MM.1S (cell line): ENCODE results near the gene NINL.

Experiments used
- DNase-seq: peaks from one replicate; pipeline ENCODE4 v3.0.0-alpha.2; 2015
- H2AFZ ChIP-seq: fragments of 300-600 bp; sonication (generic); 2 replicates; pipeline ENCODE4 v1.6.0; 2016; ENCODE audit warnings: antibody characterized with exemption, low read length
- H3F3A ChIP-seq: fragments of 300-600 bp; sonication (generic); 2 replicates; pipeline ENCODE4 v1.6.1; 2016; ENCODE audit warnings: mild to moderate bottlenecking, antibody characterized with exemption, low read length, moderate library complexity, mixed read lengths; ENCODE audit not compliant: insufficient read depth
- H3K27ac ChIP-seq: fragments of 300-600 bp; sonication (generic); 2 replicates; pipeline ENCODE4 v1.5.1; 2016; ENCODE audit warnings: mild to moderate bottlenecking, low read length
- H3K27me3 ChIP-seq: fragments of 300-600 bp; sonication (generic); replicated peaks from 2 replicates; pipeline ENCODE4 v1.6.0; 2016; ENCODE audit warnings: low read length; ENCODE audit not compliant: insufficient read depth
- H3K36me3 ChIP-seq: fragments of 300-600 bp; sonication (generic); replicated peaks from 2 replicates; pipeline ENCODE4 v1.6.1; 2016; ENCODE audit warnings: mild to moderate bottlenecking, low read length, mixed read lengths; ENCODE audit not compliant: insufficient read depth
- H3K4me1 ChIP-seq: fragments of 300-600 bp; sonication (generic); 2 replicates; pipeline ENCODE4 v1.6.1; 2016; ENCODE audit warnings: low read length, mixed read lengths
- H3K4me2 ChIP-seq: fragments of 300-600 bp; sonication (generic); 2 replicates; pipeline ENCODE4 v1.6.0; 2016; ENCODE audit warnings: low read depth, low read length
- H3K4me3 ChIP-seq: fragments of 300-600 bp; sonication (generic); 2 replicates; pipeline ENCODE4 v1.5.1; 2016; ENCODE audit warnings: low read length, mixed read lengths
- H3K79me2 ChIP-seq: fragments of 300-600 bp; sonication (generic); 2 replicates; pipeline ENCODE4 v1.6.1; 2016; ENCODE audit warnings: mixed run types, low read length, mixed read lengths
- H3K9ac ChIP-seq: fragments of 300-600 bp; sonication (generic); 2 replicates; pipeline ENCODE4 v1.6.1; 2016; ENCODE audit warnings: low read length, mixed read lengths
- H3K9me2 ChIP-seq: fragments of 300-600 bp; sonication (generic); replicated peaks from 2 replicates; pipeline ENCODE4 v1.6.1; 2016; ENCODE audit warnings: mild to moderate bottlenecking, low read length, mixed read lengths; ENCODE audit not compliant: insufficient read depth
- H3K9me3 ChIP-seq: fragments of 300-600 bp; sonication (generic); replicated peaks from 2 replicates; pipeline ENCODE4 v1.6.1; 2016; ENCODE audit warnings: mild to moderate bottlenecking, low read length, mixed read lengths; ENCODE audit not compliant: insufficient read depth
- H4K20me1 ChIP-seq: fragments of 300-600 bp; sonication (generic); 2 replicates; pipeline ENCODE4 v1.6.1; 2016; ENCODE audit warnings: mild to moderate bottlenecking, low read length, moderate library complexity, mixed read lengths; ENCODE audit not compliant: insufficient read depth
- EZH2 ChIP-seq: fragments of 300-600 bp; sonication (generic); optimal IDR thresholded peaks from 2 replicates; pipeline ENCODE3; 2017; ENCODE audit warnings: low read depth, mild to moderate bottlenecking, antibody characterized with exemption, low read length, mixed read lengths
- EZH2phosphoT487 ChIP-seq: fragments of 300-600 bp; sonication (generic); IDR thresholded peaks from 2 replicates; pipeline ENCODE4 v1.6.1; 2018; ENCODE audit warnings: antibody characterized with exemption, low read length
- TF ChIP-seq, protein P1 (sequence below): fragments of 300-600 bp; sonication (generic); IDR thresholded peaks from 2 replicates; pipeline ENCODE4 v1.5.1; 2016; ENCODE audit warnings: antibody characterized with exemption, low read length, mixed read lengths

Gene NINL

DNA sequence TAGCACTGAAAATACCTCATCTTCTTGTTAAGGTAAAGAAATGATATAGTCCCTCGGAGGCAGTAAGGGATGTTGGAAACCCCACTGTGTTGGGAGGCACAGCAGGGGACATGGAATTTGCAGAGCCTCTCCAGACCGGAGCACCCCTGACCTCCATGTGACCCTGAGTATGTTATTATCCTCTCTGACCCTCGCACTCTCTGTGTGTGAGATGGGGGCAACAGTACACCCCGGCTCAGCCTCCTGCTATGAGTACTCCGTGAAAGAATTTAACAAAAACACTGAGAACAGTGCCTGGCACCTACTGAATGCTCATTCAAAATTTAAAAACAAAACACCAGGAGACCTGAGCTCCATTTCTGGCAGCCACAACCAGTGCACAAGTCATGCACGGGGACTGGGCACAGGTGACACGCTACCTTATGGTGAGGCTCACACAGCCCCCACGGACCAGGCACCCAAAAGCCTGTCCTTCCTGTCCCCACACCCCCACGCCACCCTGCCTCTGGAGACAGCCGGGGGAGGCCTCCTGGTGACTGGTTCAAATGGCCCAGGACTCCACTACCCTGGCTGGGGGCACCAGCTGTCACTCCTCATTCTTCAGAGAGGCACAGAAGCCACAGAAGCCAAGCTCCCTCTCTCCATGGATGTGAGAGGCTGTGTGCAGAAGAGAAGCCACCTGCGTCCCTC lies 6.1 kb downstream of the NINL start:
- H2AFZ ChIP-seq, result no peak overlapping the region
- H3K9me2 ChIP-seq, result no peaks in the 10 kb centered on the region
- H4K20me1 ChIP-seq, result no peaks in the 10 kb centered on the region
- no peak overlapping the region for H3K27ac ChIP-seq
- no peak overlapping the region for H3K9ac ChIP-seq
- no peak for DNase-seq
- no peak overlapping the region for H3K4me3 ChIP-seq
- no peaks in the 10 kb centered on the region for H3F3A ChIP-seq
- no peaks in the 10 kb centered on the region for H3K79me2 ChIP-seq
- no peaks in the 10 kb centered on the region for H3K36me3 ChIP-seq
- no peaks in the 10 kb centered on the region for H3K9me3 ChIP-seq
- H3K4me2 ChIP-seq, result no peak overlapping the region
- H3K4me1 ChIP-seq, result no peaks in the 10 kb centered on the region
- no peaks in the 10 kb centered on the region for H3K27me3 ChIP-seq
- no peak for TF ChIP-seq EZH2phosphoT487
- TF ChIP-seq EZH2, result no peak
- TF ChIP-seq, protein P1, sequence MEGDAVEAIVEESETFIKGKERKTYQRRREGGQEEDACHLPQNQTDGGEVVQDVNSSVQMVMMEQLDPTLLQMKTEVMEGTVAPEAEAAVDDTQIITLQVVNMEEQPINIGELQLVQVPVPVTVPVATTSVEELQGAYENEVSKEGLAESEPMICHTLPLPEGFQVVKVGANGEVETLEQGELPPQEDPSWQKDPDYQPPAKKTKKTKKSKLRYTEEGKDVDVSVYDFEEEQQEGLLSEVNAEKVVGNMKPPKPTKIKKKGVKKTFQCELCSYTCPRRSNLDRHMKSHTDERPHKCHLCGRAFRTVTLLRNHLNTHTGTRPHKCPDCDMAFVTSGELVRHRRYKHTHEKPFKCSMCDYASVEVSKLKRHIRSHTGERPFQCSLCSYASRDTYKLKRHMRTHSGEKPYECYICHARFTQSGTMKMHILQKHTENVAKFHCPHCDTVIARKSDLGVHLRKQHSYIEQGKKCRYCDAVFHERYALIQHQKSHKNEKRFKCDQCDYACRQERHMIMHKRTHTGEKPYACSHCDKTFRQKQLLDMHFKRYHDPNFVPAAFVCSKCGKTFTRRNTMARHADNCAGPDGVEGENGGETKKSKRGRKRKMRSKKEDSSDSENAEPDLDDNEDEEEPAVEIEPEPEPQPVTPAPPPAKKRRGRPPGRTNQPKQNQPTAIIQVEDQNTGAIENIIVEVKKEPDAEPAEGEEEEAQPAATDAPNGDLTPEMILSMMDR, result no peak

DNA sequence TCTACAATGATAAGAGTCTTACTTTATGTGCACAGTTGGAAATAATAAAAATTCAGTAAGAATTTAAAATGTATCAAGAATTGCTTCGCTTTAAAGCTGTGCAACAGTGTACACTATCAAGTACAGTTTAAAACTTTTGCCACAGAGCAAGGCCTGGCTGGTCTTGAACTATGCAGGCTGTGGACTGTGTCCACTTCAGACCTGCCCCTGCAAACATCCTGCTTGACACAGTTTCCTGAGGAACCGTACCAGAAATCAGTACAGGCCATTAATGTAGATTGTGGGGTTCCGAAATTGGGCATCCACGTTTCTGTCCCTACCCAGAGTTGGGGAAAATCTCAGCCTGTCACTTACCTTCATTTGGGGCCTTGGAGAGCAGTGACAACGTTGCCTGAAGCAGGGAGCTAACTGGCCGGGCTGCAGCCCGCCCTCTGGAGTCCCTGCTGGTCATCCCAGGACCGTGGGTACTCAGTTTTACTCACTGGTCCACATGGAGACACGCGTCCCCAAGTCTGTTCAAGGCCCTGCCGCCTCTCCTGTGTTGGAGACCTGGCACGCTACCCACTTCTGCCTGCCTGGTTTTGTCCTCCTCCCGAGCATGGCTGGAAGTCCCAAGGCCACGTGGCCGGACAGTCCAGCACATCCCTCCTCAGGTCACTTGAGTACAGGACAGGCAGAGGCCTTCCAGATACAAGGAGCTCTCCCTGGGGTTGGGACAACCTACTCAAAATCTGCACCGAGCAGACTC lies 8.4 kb downstream of the NINL start:
- no peaks in the 10 kb centered on the region for H3K79me2 ChIP-seq
- no peaks in the 10 kb centered on the region for H4K20me1 ChIP-seq
- H3K36me3 ChIP-seq, result no peaks in the 10 kb centered on the region
- no peak overlapping the region for H3K27ac ChIP-seq
- TF ChIP-seq EZH2, result no peak
- no peak for TF ChIP-seq EZH2phosphoT487
- TF ChIP-seq, protein P1, result no peak
- no peaks in the 10 kb centered on the region for H3K27me3 ChIP-seq
- no peaks in the 10 kb centered on the region for H3K9me2 ChIP-seq
- H3K4me2 ChIP-seq, result no peak overlapping the region
- no peaks in the 10 kb centered on the region for H3K4me1 ChIP-seq
- H3K9me3 ChIP-seq, result no peaks in the 10 kb centered on the region
- no peak overlapping the region for H2AFZ ChIP-seq
- H3F3A ChIP-seq, result no peaks in the 10 kb centered on the region
- no peak for DNase-seq
- no peak overlapping the region for H3K4me3 ChIP-seq
- no peak overlapping the region for H3K9ac ChIP-seq

DNA sequence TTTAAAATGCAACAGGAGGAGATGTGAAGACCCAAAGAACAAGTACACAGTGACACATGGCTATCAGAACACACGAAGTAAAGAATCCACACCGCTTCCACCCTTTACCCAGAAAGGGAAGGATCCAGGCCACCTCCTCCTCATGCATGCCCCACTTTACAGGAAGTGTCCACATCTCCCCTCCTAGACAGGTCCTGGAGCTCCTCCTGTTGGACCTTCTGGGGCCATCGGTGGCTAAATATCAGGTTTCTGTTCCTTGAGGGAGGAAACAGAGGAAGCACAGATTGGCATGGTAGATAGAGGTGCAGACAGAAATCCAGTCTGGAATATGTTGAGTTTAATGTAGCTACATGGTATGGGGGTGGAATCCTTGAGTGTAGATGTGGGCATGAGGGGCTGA lies 10.9 kb downstream of the NINL start:
- Histone ChIP-seq H3K9ac (no peak overlapping the region), H3K9me3 (no peaks in the 10 kb centered on the region), H3F3A (no peaks in the 10 kb centered on the region), H2AFZ (no peak overlapping the region), H3K79me2 (no peaks in the 10 kb centered on the region), H3K4me1 (no peaks in the 10 kb centered on the region), H3K9me2 (no peaks in the 10 kb centered on the region), H3K27ac (no peak overlapping the region), H3K4me3 (no peak overlapping the region), H3K36me3 (no peaks in the 10 kb centered on the region), H3K27me3 (no peaks in the 10 kb centered on the region), H4K20me1 (no peaks in the 10 kb centered on the region), H3K4me2 (no peak overlapping the region)
- DNase-seq, result no peak
- TF ChIP-seq EZH2phosphoT487, result no peak
- no peak for TF ChIP-seq EZH2
- TF ChIP-seq, protein P1, result no peak
